WI38 (cell line): ENCODE measurements around the gene CDT1.

ENCODE experiments used
- H3K4me3 ChIP-seq: 2 replicates; pipeline ENCODE4 v1.5.1; 2011; ENCODE audit warnings: low read depth, mild to moderate bottlenecking, control low read depth, low read length
- TF ChIP-seq, protein P1 (sequence below): IDR thresholded peaks from 2 replicates; pipeline ENCODE4 v1.5.1; 2012; ENCODE audit warnings: low read depth, mild to moderate bottlenecking, control low read depth, low read length

CDT1 gene

DNA sequence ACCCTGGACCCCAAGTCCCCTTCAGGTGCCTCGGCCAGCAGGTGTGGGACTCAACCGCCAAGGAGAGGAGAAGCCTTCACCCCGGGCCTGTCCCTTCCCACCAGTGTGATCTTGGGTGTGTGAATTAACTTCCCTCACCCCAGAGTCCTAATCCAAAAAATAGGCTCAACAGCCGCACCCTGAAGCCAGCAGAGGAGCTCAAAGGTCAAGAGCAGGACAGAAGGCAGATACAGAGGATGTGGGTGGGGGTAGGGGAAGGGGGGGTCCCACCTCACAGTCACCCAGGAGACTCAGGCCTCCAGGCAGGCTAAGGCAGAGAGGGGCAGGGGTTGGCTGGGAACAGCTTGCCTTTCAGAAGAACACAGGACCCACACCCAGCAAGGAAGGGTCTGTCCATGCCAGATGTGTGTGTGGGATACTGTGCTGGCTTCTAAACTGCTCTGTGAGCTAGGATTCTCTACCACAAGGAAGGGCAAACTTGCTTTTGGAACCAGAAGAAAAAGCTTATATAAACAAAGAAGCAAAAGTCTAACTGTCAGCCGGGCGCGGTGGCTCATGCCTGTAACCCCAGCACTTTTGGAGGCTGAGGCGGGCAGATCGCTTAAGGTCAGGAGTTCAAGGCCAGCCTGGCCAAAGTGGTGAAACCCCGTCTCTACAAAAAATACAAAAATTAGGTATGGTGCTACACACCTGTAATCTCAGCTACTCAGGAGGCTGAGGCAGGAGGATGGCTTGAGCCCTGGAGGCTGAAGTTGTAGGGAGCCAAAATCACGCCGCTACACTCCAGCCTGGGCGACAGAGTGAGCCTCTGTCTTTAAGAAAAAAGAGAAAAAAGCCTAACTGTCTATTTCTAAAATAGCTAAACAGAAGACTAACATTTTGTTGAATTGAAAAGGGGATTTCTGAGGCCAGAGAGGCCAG is 23.2 kb upstream of the CDT1 start:
- H3K4me3 ChIP-seq, result no peak overlapping the region
- TF ChIP-seq, protein P1, sequence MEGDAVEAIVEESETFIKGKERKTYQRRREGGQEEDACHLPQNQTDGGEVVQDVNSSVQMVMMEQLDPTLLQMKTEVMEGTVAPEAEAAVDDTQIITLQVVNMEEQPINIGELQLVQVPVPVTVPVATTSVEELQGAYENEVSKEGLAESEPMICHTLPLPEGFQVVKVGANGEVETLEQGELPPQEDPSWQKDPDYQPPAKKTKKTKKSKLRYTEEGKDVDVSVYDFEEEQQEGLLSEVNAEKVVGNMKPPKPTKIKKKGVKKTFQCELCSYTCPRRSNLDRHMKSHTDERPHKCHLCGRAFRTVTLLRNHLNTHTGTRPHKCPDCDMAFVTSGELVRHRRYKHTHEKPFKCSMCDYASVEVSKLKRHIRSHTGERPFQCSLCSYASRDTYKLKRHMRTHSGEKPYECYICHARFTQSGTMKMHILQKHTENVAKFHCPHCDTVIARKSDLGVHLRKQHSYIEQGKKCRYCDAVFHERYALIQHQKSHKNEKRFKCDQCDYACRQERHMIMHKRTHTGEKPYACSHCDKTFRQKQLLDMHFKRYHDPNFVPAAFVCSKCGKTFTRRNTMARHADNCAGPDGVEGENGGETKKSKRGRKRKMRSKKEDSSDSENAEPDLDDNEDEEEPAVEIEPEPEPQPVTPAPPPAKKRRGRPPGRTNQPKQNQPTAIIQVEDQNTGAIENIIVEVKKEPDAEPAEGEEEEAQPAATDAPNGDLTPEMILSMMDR, result no peak

- TF ChIP-seq, protein P1, result no peak
Observed at GRCh38 chr16:88781140-88782077, 22.2 kb upstream of the CDT1 start.

GRCh38 chr16:88782454-88783390 is 20.9 kb upstream of the CDT1 start:
- H3K4me3 ChIP-seq, result peak overlapping the region; percentile 70
- TF ChIP-seq, protein P1, result no peak

More at GRCh38 chr16:88781140-88782077, 22.2 kb upstream of the CDT1 start:
- H3K4me3 ChIP-seq, result no peak overlapping the region

DNA sequence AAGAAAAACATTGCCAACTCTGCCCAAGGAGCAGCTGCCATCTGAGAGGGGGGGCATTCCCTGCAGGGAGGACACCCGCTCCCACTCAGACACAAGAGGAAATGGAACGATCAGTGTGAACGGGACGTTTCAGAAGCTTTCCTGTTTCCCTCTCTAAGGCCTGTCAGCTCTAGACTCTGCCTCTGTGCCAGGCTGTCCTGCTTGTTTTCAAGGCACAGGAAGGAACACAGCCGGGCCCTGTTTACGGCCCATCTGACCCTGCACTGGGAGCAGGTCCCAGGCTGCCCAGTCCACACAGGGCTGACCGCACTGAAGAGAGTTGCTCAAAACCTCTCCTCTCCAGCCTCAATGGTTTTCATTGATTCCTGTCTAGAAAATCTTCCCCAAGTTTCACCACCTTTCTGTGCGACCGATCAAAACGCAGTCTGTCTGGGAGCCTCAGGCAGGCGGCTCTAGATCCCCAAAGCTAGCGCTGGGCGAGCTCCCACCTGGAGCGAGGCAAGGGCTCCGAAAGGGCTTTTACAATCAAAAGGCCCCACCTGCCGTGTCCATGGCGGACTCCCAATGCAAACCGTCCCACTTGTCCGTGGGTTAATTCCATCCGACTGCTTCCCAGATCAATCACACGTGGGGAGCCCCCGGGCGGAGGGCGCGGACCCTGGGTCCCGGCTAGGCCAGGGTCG is 20.1 kb upstream of the CDT1 start:
- TF ChIP-seq, protein P1, result no peak
- peak overlapping the region; percentile 70 for H3K4me3 ChIP-seq

- peak overlapping the region; percentile 70 for H3K4me3 ChIP-seq
- TF ChIP-seq, protein P1, result peak; percentile 33; the same call in 1 of the 2 replicates
Observed at GRCh38 chr16:88784074-88784855, 19.3 kb upstream of the CDT1 start.

GRCh38 chr16:88784856-88785105 is 18.8 kb upstream of the CDT1 start:
- TF ChIP-seq, protein P1, result no peak
- H3K4me3 ChIP-seq, result peak overlapping the region; percentile 70
